ENCODE results near the gene APBA2.

The APBA2 gene

DNA sequence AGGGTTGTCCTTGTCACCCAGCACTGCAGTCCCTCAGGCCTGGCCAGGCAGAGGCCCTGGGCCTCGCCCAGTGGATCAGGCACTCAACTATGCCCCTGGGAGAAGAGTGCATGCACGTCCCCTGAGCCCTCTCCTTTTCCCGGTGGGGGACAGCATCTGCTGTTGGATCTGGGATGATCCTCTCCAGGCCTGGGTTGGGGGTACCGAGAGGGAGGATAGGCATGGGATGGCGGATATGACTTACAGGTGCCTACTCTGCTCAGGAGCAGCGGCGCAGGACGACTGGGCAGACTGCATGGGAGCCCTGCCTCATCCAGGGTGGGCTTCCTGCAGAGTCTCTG lies 9.0 kb upstream of the APBA2 start:
- no peak for TF ChIP-seq EZH2 (IDR thresholded peaks at IDR 0.05; ENCODE audit: borderline replicate concordance, low read depth, low read length, severe bottlenecking)
- TF ChIP-seq, protein P1, sequence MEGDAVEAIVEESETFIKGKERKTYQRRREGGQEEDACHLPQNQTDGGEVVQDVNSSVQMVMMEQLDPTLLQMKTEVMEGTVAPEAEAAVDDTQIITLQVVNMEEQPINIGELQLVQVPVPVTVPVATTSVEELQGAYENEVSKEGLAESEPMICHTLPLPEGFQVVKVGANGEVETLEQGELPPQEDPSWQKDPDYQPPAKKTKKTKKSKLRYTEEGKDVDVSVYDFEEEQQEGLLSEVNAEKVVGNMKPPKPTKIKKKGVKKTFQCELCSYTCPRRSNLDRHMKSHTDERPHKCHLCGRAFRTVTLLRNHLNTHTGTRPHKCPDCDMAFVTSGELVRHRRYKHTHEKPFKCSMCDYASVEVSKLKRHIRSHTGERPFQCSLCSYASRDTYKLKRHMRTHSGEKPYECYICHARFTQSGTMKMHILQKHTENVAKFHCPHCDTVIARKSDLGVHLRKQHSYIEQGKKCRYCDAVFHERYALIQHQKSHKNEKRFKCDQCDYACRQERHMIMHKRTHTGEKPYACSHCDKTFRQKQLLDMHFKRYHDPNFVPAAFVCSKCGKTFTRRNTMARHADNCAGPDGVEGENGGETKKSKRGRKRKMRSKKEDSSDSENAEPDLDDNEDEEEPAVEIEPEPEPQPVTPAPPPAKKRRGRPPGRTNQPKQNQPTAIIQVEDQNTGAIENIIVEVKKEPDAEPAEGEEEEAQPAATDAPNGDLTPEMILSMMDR (IDR thresholded peaks at IDR 0.05; ENCODE audit: borderline replicate concordance, extremely low read depth, low read length, poor library complexity, severe bottlenecking): no peak
- DNase-seq: no peak
- no peak for ATAC-seq (ENCODE audit: insufficient read depth, low read depth)
- no peaks in the 10 kb centered on the region for H4K20me1 ChIP-seq (ENCODE audit: insufficient read depth, low read length)
- no peak overlapping the region for H3K27ac ChIP-seq (ENCODE audit: low read length)
- no peaks in the 10 kb centered on the region for H3K9me3 ChIP-seq (ENCODE audit: insufficient read depth, low read length, severe bottlenecking)
- H3K9ac ChIP-seq (ENCODE audit: low read depth, low read length): no peak overlapping the region
- H3K27me3 ChIP-seq (ENCODE audit: insufficient read depth, low read length, poor library complexity): no peaks in the 10 kb centered on the region
- H2AFZ ChIP-seq (ENCODE audit: low read depth, low read length): no peak overlapping the region
- H3K36me3 ChIP-seq (ENCODE audit: insufficient read depth, low read length): no peaks in the 10 kb centered on the region
- no peak overlapping the region for H3K4me3 ChIP-seq (ENCODE audit: low read depth in 1 of 2, low read length in 2 of 2)
- no peaks in the 10 kb centered on the region for H3K79me2 ChIP-seq (ENCODE audit: insufficient read depth, low read length)
- H3K4me1 ChIP-seq (ENCODE audit: insufficient read depth, low read length): no peaks in the 10 kb centered on the region
- H3K4me2 ChIP-seq (ENCODE audit: insufficient read depth, low read length): no peak overlapping the region

DNA sequence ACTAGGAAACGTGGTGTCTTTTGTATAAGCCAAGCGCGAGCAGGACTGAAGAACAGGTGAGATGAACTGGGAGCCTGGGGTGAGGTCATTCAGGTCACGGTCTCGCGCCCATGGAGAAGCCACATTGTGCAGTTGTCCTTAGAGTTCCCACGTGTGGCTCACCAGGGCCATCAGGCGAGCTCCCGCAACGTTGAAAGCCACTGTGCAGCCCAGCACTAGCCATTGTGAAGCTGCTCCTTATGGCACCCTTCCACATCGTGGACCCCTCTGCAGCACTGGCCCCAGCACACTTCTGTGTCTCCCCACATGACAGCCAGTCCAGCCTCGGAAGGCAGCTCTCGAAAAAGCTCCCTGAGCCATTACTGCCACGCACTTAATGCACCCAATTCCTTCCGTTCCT lies 7.6 kb upstream of the APBA2 start:
- H3K4me2 ChIP-seq (ENCODE audit: insufficient read depth, low read length): no peak overlapping the region
- no peak for ATAC-seq (ENCODE audit: insufficient read depth, low read depth)
- no peak overlapping the region for H3K9ac ChIP-seq (ENCODE audit: low read depth, low read length)
- no peak overlapping the region for H3K4me3 ChIP-seq (ENCODE audit: low read depth in 1 of 2, low read length in 2 of 2)
- H3K27me3 ChIP-seq (ENCODE audit: insufficient read depth, low read length, poor library complexity): no peaks in the 10 kb centered on the region
- H4K20me1 ChIP-seq (ENCODE audit: insufficient read depth, low read length): no peaks in the 10 kb centered on the region
- no peak overlapping the region for H3K27ac ChIP-seq (ENCODE audit: low read length)
- no peak overlapping the region for H2AFZ ChIP-seq (ENCODE audit: low read depth, low read length)
- no peak for DNase-seq
- TF ChIP-seq, protein P1 (IDR thresholded peaks at IDR 0.05; ENCODE audit: borderline replicate concordance, extremely low read depth, low read length, poor library complexity, severe bottlenecking): no peak
- no peaks in the 10 kb centered on the region for H3K9me3 ChIP-seq (ENCODE audit: insufficient read depth, low read length, severe bottlenecking)
- no peaks in the 10 kb centered on the region for H3K4me1 ChIP-seq (ENCODE audit: insufficient read depth, low read length)
- H3K79me2 ChIP-seq (ENCODE audit: insufficient read depth, low read length): no peaks in the 10 kb centered on the region
- H3K36me3 ChIP-seq (ENCODE audit: insufficient read depth, low read length): no peaks in the 10 kb centered on the region

DNA sequence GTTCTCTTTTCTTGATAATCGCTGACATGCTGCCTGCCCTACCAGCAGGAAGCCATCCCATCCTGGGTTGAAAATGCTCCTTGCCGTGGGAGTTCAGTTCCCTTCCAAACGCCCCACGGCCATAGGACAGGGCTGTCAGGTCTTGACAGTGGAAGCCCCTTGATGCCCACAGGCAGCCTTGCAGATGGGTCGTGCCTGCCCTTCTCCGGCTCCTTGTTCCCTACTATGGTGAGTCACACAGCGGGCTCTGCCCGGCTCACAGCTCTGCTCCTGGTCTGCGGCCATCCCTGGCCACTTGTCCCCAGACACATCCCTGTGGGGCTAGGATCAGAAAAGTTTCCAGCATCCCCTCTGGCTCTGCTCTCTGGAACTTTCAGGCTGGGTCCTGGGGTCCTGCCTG lies 6.2 kb upstream of the APBA2 start:
- Histone ChIP-seq H3K27me3 (ENCODE audit: insufficient read depth, low read length, poor library complexity) (no peaks in the 10 kb centered on the region), H2AFZ (ENCODE audit: low read depth, low read length) (no peak overlapping the region), H3K9me3 (ENCODE audit: insufficient read depth, low read length, severe bottlenecking) (no peaks in the 10 kb centered on the region), H4K20me1 (ENCODE audit: insufficient read depth, low read length) (no peaks in the 10 kb centered on the region), H3K9ac (ENCODE audit: low read depth, low read length) (no peak overlapping the region), H3K4me3 (ENCODE audit: low read depth in 1 of 2, low read length in 2 of 2) (no peak overlapping the region), H3K4me2 (ENCODE audit: insufficient read depth, low read length) (no peak overlapping the region), H3K4me1 (ENCODE audit: insufficient read depth, low read length) (no peaks in the 10 kb centered on the region), H3K79me2 (ENCODE audit: insufficient read depth, low read length) (no peaks in the 10 kb centered on the region), H3K36me3 (ENCODE audit: insufficient read depth, low read length) (no peaks in the 10 kb centered on the region), H3K27ac (ENCODE audit: low read length) (no peak overlapping the region)
- DNase-seq: no peak
- ATAC-seq (ENCODE audit: insufficient read depth, low read depth): no peak
- TF ChIP-seq, protein P1 (IDR thresholded peaks at IDR 0.05; ENCODE audit: borderline replicate concordance, extremely low read depth, low read length, poor library complexity, severe bottlenecking): no peak
- TF ChIP-seq EZH2 (IDR thresholded peaks at IDR 0.05; ENCODE audit: borderline replicate concordance, low read depth, low read length, severe bottlenecking): no peak

DNA sequence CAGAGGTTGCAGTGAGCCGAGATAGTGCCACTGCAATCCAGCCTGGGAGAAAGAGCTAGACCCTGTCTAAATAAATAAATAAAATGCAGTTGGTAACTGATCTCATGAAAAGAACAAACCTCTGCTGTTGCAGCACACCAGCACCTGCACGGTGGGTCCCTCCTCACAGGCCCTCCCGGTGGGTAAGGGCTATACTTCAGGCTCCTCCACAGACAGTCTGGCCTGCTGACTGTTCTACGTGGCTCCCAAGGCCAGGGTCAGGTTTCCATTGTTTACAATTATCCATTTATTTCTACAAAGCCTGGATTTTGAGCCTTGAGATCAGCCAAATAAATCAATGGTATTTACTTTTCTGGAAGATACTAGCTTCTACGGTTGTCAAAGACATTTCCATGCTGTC lies 5.1 kb upstream of the APBA2 start:
- Histone ChIP-seq H3K27ac (ENCODE audit: low read length) (no peak overlapping the region), H4K20me1 (ENCODE audit: insufficient read depth, low read length) (no peaks in the 10 kb centered on the region), H3K27me3 (ENCODE audit: insufficient read depth, low read length, poor library complexity) (no peaks in the 10 kb centered on the region), H2AFZ (ENCODE audit: low read depth, low read length) (no peak overlapping the region), H3K79me2 (ENCODE audit: insufficient read depth, low read length) (no peaks in the 10 kb centered on the region), H3K36me3 (ENCODE audit: insufficient read depth, low read length) (no peaks in the 10 kb centered on the region), H3K9me3 (ENCODE audit: insufficient read depth, low read length, severe bottlenecking) (no peaks in the 10 kb centered on the region), H3K4me1 (ENCODE audit: insufficient read depth, low read length) (no peaks in the 10 kb centered on the region), H3K9ac (ENCODE audit: low read depth, low read length) (no peak overlapping the region), H3K4me2 (ENCODE audit: insufficient read depth, low read length) (no peak overlapping the region), H3K4me3 (ENCODE audit: low read depth in 1 of 2, low read length in 2 of 2) (no peak overlapping the region)
- ATAC-seq (ENCODE audit: insufficient read depth, low read depth) (no peak), DNase-seq (no peak)
- no peak for TF ChIP-seq EZH2 (IDR thresholded peaks at IDR 0.05; ENCODE audit: borderline replicate concordance, low read depth, low read length, severe bottlenecking)
- TF ChIP-seq, protein P1 (IDR thresholded peaks at IDR 0.05; ENCODE audit: borderline replicate concordance, extremely low read depth, low read length, poor library complexity, severe bottlenecking): no peak

Measured in DND-41 (cell line).